ENCODE results near the gene IFFO2. TPM values are rescaled to one million over a fixed set of nuclear protein-coding genes. Genes with fewer than 3 reads are reported as not detected.

The IFFO2 gene
- total RNA-seq, 3 donors from 2014 or later (not counting 1 experiment from before 2014, with no cell fraction given), result 52.4 to 105 (median 66.5) TPM

DNA sequence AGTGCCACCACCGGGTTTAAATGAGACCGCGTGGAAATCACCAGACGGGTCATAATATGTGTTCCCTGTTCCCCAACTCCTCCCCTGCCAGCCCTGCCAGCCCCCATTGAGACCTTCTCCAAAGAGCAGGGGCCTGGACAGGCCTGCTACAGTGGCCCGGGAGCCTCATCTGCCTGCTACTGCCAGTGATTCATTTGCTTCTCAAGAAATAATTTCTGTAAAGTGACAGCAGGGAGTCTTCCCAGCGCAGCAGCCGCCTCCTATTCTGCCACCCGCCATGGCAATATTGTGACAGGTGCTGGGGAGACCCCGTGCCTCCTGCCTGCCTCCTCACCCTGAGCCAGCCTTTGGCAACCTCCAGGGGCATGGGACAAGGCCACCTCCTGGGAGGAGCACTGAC, 8.9 kb downstream of the IFFO2 start:
- no peak for ATAC-seq
- TF ChIP-seq, protein P1, sequence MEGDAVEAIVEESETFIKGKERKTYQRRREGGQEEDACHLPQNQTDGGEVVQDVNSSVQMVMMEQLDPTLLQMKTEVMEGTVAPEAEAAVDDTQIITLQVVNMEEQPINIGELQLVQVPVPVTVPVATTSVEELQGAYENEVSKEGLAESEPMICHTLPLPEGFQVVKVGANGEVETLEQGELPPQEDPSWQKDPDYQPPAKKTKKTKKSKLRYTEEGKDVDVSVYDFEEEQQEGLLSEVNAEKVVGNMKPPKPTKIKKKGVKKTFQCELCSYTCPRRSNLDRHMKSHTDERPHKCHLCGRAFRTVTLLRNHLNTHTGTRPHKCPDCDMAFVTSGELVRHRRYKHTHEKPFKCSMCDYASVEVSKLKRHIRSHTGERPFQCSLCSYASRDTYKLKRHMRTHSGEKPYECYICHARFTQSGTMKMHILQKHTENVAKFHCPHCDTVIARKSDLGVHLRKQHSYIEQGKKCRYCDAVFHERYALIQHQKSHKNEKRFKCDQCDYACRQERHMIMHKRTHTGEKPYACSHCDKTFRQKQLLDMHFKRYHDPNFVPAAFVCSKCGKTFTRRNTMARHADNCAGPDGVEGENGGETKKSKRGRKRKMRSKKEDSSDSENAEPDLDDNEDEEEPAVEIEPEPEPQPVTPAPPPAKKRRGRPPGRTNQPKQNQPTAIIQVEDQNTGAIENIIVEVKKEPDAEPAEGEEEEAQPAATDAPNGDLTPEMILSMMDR (IDR thresholded peaks at IDR 0.05), result no peak
- H3K36me3 ChIP-seq (ENCODE audit: control insufficient read depth, insufficient read depth, low read length), result peaks cover 5% of the 10 kb centered on the region
- Mint-ChIP-seq H3K9me3 (no peaks in the 10 kb centered on the region), H3K27me3 (ENCODE audit: low read depth in 2 of 2) (no peaks in the 10 kb centered on the region), H3K4me3 (peak overlapping the region; percentile 90), H3K4me1 (peaks cover 86 to 90% of the 10 kb centered on the region in 2 donors), H3K27ac (peak overlapping the region; percentile 99 to 100), H3K36me3 (no peaks in the 10 kb centered on the region)
- H3K27ac ChIP-seq (ENCODE audit: low read length), result peak overlapping the region; percentile 89
- peak in 1 of 2 donors; percentile 33 for DNase-seq
- H3K4me3 ChIP-seq (ENCODE audit: low read length), result no peak overlapping the region
- H3K4me1 ChIP-seq (ENCODE audit: control insufficient read depth, insufficient read depth, low read length), result peaks cover 90% of the 10 kb centered on the region
- intact Hi-C loops (cut with micrococcal nuclease), result no loop called here
- H3K27me3 ChIP-seq (ENCODE audit: control insufficient read depth, insufficient read depth, low read length), result no peaks in the 10 kb centered on the region
- H3K9me3 ChIP-seq (ENCODE audit: control insufficient read depth, insufficient read depth, low read length), result no peaks in the 10 kb centered on the region
- 88% methylated on average over 9 of the region's 9 CpGs for WGBS (ENCODE audit: insufficient coverage)

GRCh38 chr1:18946550-18947381, 9.7 kb downstream of the IFFO2 start:
- DNase-seq, result peak in 1 of 2 donors; percentile 29
- Mint-ChIP-seq H3K27me3 (ENCODE audit: low read depth in 2 of 2) (no peaks in the 10 kb centered on the region), H3K9me3 (no peaks in the 10 kb centered on the region), H3K4me3 (peak overlapping the region; percentile 90), H3K4me1 (peaks cover 78 to 84% of the 10 kb centered on the region in 2 donors), H3K36me3 (no peaks in the 10 kb centered on the region), H3K27ac (peak overlapping the region; percentile 99 to 100)
- intact Hi-C loops (cut with micrococcal nuclease), result no loop called here
- WGBS (ENCODE audit: insufficient coverage), result 77% methylated on average over 15 of the region's 15 CpGs
- TF ChIP-seq, protein P1 (IDR thresholded peaks at IDR 0.05), result no peak
- ATAC-seq, result no peak
- Histone ChIP-seq H3K4me1 (ENCODE audit: control insufficient read depth, insufficient read depth, low read length) (peaks cover 89% of the 10 kb centered on the region), H3K36me3 (ENCODE audit: control insufficient read depth, insufficient read depth, low read length) (peaks cover 5% of the 10 kb centered on the region), H3K4me3 (ENCODE audit: low read length) (no peak overlapping the region), H3K9me3 (ENCODE audit: control insufficient read depth, insufficient read depth, low read length) (no peaks in the 10 kb centered on the region), H3K27me3 (ENCODE audit: control insufficient read depth, insufficient read depth, low read length) (no peaks in the 10 kb centered on the region), H3K27ac (ENCODE audit: low read length) (peak overlapping the region; percentile 89)

DNA sequence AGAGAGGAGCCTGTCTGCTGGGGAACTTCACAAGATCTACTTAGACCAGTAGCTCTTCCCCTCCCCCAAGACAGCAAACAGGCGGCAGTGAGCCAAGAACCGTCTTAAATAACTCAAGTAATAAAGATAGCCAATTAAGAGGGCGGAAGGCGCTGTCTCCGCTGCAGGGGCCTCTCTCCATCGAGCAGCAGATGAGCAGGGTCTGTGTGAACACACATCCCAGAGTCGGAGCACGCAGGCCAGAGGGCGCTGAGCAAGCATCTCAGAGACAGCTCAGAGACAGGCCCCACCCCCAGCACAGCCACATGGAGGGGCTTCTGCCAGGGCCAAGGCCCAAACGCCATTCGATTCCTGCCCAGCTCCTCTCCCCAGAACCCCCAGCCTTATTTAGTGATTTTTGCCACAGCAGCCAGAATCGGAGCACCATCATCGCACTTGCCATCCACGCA, 11.1 kb downstream of the IFFO2 start:
- Mint-ChIP-seq H3K4me3 (peak overlapping the region; percentile 66), H3K27me3 (ENCODE audit: low read depth in 2 of 2) (no peaks in the 10 kb centered on the region), H3K27ac (peak overlapping the region; percentile 79 to 100), H3K9me3 (no peaks in the 10 kb centered on the region), H3K36me3 (no peaks in the 10 kb centered on the region), H3K4me1 (peaks cover 75 to 79% of the 10 kb centered on the region in 2 donors)
- Histone ChIP-seq H3K27me3 (ENCODE audit: control insufficient read depth, insufficient read depth, low read length) (no peaks in the 10 kb centered on the region), H3K4me3 (ENCODE audit: low read length) (no peak overlapping the region), H3K36me3 (ENCODE audit: control insufficient read depth, insufficient read depth, low read length) (peaks cover 5% of the 10 kb centered on the region), H3K4me1 (ENCODE audit: control insufficient read depth, insufficient read depth, low read length) (peaks cover 88% of the 10 kb centered on the region), H3K9me3 (ENCODE audit: control insufficient read depth, insufficient read depth, low read length) (no peaks in the 10 kb centered on the region), H3K27ac (ENCODE audit: low read length) (no peak overlapping the region)
- WGBS (ENCODE audit: insufficient coverage), result 84% methylated on average over 14 of the region's 14 CpGs
- TF ChIP-seq, protein P1 (IDR thresholded peaks at IDR 0.05), result no peak
- ATAC-seq (no peak), DNase-seq (no peak)
- intact Hi-C loops (cut with micrococcal nuclease), result no loop called here

Measured in natural killer cell (primary cell).